IgD-negative memory B cell (primary cell): ENCODE data around the gene SDR42E2. TPM values are rescaled to one million over a fixed set of nuclear protein-coding genes. Genes with fewer than 3 reads are reported as not detected.
A peak's percentile ranks its signal among the peaks of the same experiment; 100 is the strongest.
"Not testable (repeated sequence)": the region's sequence is repeated elsewhere in the genome, so short reads cannot be mapped to it uniquely, and the experiment has no call there.

Source experiments
- H3K27ac Mint-ChIP-seq, 3 donors: one replicate each; pipeline ENCODE4 v1.8.0; 2020 to 2022; ENCODE audit warnings: mild to moderate bottlenecking in 3 of 3, mixed read lengths in 3 of 3, moderate library complexity in 1 of 3
- H3K27me3 Mint-ChIP-seq: one replicate; pipeline ENCODE4 v1.8.0; 2021; ENCODE audit warnings: mixed read lengths
- H3K36me3 Mint-ChIP-seq: one replicate; pipeline ENCODE4 v1.8.0; 2020; ENCODE audit warnings: mild to moderate bottlenecking, mixed read lengths
- H3K4me1 Mint-ChIP-seq, 3 donors: one replicate each; pipeline ENCODE4 v1.8.0; 2020 to 2022; ENCODE audit warnings: mixed read lengths in 3 of 3, mild to moderate bottlenecking in 1 of 3
- H3K4me3 Mint-ChIP-seq, 4 donors: one replicate each; pipeline ENCODE4 v1.8.0; 2020 to 2022; ENCODE audit warnings: mild to moderate bottlenecking in 4 of 4, mixed read lengths in 4 of 4, moderate library complexity in 3 of 4
- H3K9me3 Mint-ChIP-seq, 3 donors: one replicate each; pipeline ENCODE4 v1.8.0; 2020 to 2021; ENCODE audit warnings: mixed read lengths in 3 of 3, mild to moderate bottlenecking in 1 of 3
- polyA plus RNA-seq: library from polyadenylated mRNA; unstranded; fragments of 300-500 nt; fragmentation: Illumina TruSeq; gene quantifications from one replicate; pipeline ENCODE4 v1.2.3, GENCODE V29; 2021

The SDR42E2 gene
- polyA plus RNA-seq, 1 donor from 2014 or later, result 0.20 TPM

- H3K36me3 Mint-ChIP-seq, result no peaks in the 10 kb centered on the region
- H3K27me3 Mint-ChIP-seq, result peaks cover 18% of the 10 kb centered on the region
- no peak overlapping the region for H3K4me3 Mint-ChIP-seq
- peaks cover 0 to 2% (median 0%) of the 10 kb centered on the region in 3 donors for H3K4me1 Mint-ChIP-seq
- no peak overlapping the region for H3K27ac Mint-ChIP-seq
- no peaks in the 10 kb centered on the region for H3K9me3 Mint-ChIP-seq
Observed at GRCh38 chr16:22139732-22140131, 22.6 kb upstream of the SDR42E2 start.

- H3K4me1 Mint-ChIP-seq, result peaks cover 0 to 2% (median 0%) of the 10 kb centered on the region in 3 donors
- no peaks in the 10 kb centered on the region for H3K36me3 Mint-ChIP-seq
- peaks cover 15% of the 10 kb centered on the region for H3K27me3 Mint-ChIP-seq
- no peaks in the 10 kb centered on the region for H3K9me3 Mint-ChIP-seq
- H3K4me3 Mint-ChIP-seq, result no peak overlapping the region
- no peak overlapping the region for H3K27ac Mint-ChIP-seq
Observed at GRCh38 chr16:22141767-22142166, 20.5 kb upstream of the SDR42E2 start.

DNA sequence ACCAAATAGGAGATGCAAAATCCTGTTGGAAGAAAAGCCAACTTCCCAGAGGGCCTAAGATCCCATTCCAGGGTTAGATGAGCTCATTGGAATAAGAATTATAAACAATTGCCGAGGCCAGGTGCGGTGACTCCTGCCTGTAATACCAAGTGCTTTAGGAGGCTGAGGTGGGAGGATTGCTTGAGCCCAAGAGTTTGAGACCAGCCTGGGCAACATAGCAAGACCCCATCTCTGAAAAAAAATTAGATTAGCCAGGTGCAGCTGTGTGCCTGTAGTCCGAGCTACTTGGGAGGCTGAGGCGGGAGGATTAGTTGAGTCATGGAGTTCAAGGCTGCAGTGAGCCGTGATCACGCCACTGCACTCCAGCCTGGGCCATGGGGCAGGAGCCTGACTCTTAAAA lies 17.8 kb upstream of the SDR42E2 start:
- H3K36me3 Mint-ChIP-seq, result no peaks in the 10 kb centered on the region
- peaks cover 11% of the 10 kb centered on the region for H3K27me3 Mint-ChIP-seq
- no peaks in the 10 kb centered on the region for H3K9me3 Mint-ChIP-seq
- no peaks in the 10 kb centered on the region for H3K4me1 Mint-ChIP-seq
- no peak overlapping the region for H3K27ac Mint-ChIP-seq
- H3K4me3 Mint-ChIP-seq, result no peak overlapping the region

DNA sequence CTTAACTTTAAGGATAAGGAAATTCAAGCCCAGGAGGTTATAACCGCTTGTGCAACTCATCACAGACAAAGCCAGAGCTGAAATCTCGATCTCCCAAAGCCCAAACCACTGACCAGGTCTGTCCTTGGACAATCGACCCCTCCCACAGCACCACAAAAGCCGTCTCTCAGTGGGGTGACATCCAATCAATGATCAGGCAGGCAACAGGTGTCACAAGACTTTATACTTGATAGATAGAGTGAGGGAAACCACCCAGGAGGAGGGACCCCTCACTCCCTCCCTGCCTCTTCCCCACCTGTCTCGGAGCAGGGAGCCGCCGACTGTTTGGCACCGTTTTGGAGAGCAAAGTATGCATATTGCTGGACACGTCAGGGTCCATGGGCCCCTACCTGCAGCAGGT lies 14.5 kb upstream of the SDR42E2 start:
- Mint-ChIP-seq H3K27ac (no peak overlapping the region), H3K4me1 (no peaks in the 10 kb centered on the region), H3K4me3 (no peak overlapping the region), H3K36me3 (no peaks in the 10 kb centered on the region), H3K9me3 (no peaks in the 10 kb centered on the region), H3K27me3 (peaks cover 2% of the 10 kb centered on the region)

DNA sequence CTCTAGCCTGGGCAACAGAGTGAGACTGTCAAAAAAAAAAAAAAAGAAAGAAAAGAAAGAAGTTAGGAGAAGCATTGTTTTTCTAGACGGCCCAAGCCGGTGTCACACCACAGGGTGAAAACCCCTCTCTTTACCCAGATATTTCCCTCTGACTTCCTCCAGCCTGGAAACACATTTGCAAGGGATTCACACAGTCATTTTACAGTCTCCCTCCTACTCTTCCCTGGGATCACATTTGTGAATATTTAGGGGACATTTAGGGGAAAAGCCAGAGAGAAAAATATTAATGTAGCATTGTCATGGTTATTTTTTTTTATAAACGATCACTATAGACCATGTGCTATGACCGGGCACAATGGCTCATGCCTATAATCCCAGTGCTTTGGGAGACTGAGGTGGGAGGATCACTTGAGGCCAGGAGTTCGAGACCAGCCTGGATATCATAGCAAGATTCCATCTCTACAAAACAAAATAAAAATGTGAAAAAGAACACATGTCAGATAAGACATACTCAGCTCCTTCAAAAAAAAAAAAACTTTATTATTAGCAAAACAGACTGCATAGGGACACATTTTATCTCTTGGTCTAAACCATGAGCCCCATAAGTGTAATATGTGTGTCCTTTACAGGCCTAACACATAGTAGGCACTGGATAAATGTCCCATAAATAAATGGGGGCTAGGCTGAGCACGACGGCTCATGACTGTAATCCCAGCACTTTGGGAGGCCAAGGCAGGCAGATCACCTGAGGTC lies 10.9 kb upstream of the SDR42E2 start:
- Mint-ChIP-seq H3K27ac (no peak overlapping the region), H3K4me3 (no peak overlapping the region), H3K4me1 (peaks cover 0 to 1% (median 0%) of the 10 kb centered on the region in 3 donors), H3K9me3 (no peaks in the 10 kb centered on the region), H3K36me3 (no peaks in the 10 kb centered on the region), H3K27me3 (peaks cover 6% of the 10 kb centered on the region)

DNA sequence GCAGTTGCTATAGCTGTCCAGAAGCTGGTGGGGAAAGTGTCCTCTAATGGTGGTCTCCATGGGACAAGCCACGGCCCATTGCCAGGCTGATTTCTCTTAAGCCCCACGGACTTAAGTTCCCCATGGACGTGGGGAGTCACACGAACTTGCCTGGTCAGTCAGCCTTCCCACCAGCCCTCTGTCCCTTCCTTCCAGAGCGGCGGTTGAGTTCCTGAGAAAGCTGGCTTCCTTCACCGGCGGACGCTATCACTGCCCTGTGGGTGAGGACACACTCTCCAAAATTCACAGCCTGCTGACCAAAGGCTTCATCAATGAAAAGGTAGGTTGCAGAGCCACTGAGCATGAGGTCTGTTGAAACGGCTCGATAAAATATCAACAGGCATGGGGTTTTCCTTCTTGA lies 10.0 kb upstream of the SDR42E2 start:
- Mint-ChIP-seq H3K27me3 (peaks cover 6% of the 10 kb centered on the region), H3K36me3 (no peaks in the 10 kb centered on the region)

DNA sequence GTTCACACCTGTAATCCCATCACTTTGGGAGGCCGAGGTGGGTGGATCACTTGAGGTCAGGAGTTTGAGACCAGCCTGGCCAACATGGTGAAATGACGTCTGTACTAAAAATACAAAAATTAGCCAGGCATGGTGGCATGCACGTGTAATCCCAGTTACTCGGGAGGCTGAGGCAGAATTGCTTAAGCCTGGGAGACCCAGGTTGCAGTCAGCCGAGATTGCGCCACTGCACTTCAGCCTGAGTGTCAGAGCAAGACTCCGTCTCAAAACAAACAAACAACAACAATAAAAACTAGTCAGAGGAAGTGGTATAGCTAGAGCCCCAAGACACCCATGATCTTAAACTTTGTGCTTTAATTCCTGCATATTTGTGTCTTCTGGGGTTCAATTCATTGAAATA lies 9.2 kb upstream of the SDR42E2 start:
- not testable (repeated sequence) for H3K4me3 Mint-ChIP-seq, H3K27ac Mint-ChIP-seq, H3K4me1 Mint-ChIP-seq, H3K9me3 Mint-ChIP-seq, H3K27me3 Mint-ChIP-seq, H3K36me3 Mint-ChIP-seq

More for the DNA sequence above, 10.0 kb upstream of the SDR42E2 start:
- Mint-ChIP-seq H3K4me3 (no peak overlapping the region), H3K9me3 (no peaks in the 10 kb centered on the region), H3K27ac (no peak overlapping the region), H3K4me1 (peaks cover 0 to 2% (median 0%) of the 10 kb centered on the region in 3 donors)

DNA sequence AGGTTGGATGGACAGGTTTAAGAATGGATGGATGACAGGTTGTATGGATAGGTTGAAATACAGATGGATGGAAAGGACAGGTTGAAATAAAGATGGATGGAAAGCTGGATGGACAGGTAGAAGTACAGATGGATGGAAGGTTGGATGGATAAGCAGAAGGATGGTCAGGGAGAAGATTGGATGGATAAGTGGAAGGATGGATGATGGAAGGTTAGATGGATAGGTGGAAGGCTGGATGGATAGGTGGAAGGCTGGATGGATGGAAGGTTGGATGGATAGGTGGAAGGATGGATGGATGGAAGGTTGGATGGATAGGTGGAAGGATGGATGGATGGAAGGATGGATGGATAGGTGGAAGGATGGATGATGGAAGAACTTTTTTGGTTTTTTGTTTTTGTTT lies 905 bp upstream of the SDR42E2 start:
- Mint-ChIP-seq H3K4me1 (peaks cover 0 to 7% (median 3%) of the 10 kb centered on the region in 3 donors), H3K9me3 (peaks cover 0 to 3% (median 0%) of the 10 kb centered on the region in 3 donors), H3K27me3 (peaks cover 8% of the 10 kb centered on the region), H3K27ac (no peak overlapping the region), H3K4me3 (peak overlapping the region in 2 of 4 donors; percentile 40 to 57), H3K36me3 (peaks cover 4% of the 10 kb centered on the region)

- H3K27me3 Mint-ChIP-seq, result peaks cover 8% of the 10 kb centered on the region
- no peak overlapping the region for H3K4me3 Mint-ChIP-seq
- H3K27ac Mint-ChIP-seq, result peak overlapping the region in 1 of 3 donors; percentile 62
- peaks cover 0 to 6% (median 3%) of the 10 kb centered on the region in 3 donors for H3K4me1 Mint-ChIP-seq
- H3K9me3 Mint-ChIP-seq, result peaks cover 0 to 3% (median 0%) of the 10 kb centered on the region in 3 donors
- H3K36me3 Mint-ChIP-seq, result peaks cover 4% of the 10 kb centered on the region
Observed at GRCh38 chr16:22162656-22163009, 327 bp downstream of the SDR42E2 start.

DNA sequence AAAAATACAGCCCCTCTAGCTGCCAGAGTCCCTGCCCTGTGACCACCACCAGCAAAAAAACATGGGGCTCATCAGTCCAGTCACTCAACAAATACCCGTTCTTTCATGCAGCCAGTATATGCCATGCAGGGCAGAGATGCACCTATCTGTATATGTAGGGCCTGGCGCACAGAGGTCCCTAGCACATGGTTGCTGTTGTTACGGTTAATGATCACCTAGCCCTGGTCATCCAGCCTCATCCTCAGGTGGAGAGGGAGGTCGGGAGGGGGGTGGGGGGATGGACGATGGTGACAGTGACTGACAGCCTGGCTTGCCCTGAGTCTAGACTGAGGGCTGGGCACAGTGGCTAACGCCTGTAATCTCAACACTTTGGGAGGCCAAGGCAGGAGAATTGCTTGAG lies 1.5 kb downstream of the SDR42E2 start:
- H3K36me3 Mint-ChIP-seq, result peaks cover 4% of the 10 kb centered on the region
- peaks cover 8% of the 10 kb centered on the region for H3K27me3 Mint-ChIP-seq
- no peak overlapping the region for H3K4me3 Mint-ChIP-seq
- H3K9me3 Mint-ChIP-seq, result peaks cover 0 to 3% (median 0%) of the 10 kb centered on the region in 3 donors
- no peak overlapping the region for H3K27ac Mint-ChIP-seq
- peaks cover 0 to 6% (median 3%) of the 10 kb centered on the region in 3 donors for H3K4me1 Mint-ChIP-seq

GRCh38 chr16:22164482-22164881 lies 2.2 kb downstream of the SDR42E2 start:
- peaks cover 0 to 3% (median 0%) of the 10 kb centered on the region in 3 donors for H3K9me3 Mint-ChIP-seq
- peak overlapping the region in 1 of 4 donors; percentile 57 for H3K4me3 Mint-ChIP-seq
- no peak overlapping the region for H3K27ac Mint-ChIP-seq
- peaks cover 0 to 6% (median 3%) of the 10 kb centered on the region in 3 donors for H3K4me1 Mint-ChIP-seq
- peaks cover 4% of the 10 kb centered on the region for H3K36me3 Mint-ChIP-seq
- H3K27me3 Mint-ChIP-seq, result peaks cover 6% of the 10 kb centered on the region

- Mint-ChIP-seq H3K9me3 (peaks cover 0 to 3% (median 0%) of the 10 kb centered on the region in 3 donors), H3K27ac (no peak overlapping the region), H3K36me3 (peaks cover 4% of the 10 kb centered on the region), H3K4me3 (no peak overlapping the region), H3K27me3 (peaks cover 6% of the 10 kb centered on the region), H3K4me1 (peaks cover 0 to 6% (median 5%) of the 10 kb centered on the region in 3 donors)
Observed at GRCh38 chr16:22165508-22166285, 3.4 kb downstream of the SDR42E2 start.

DNA sequence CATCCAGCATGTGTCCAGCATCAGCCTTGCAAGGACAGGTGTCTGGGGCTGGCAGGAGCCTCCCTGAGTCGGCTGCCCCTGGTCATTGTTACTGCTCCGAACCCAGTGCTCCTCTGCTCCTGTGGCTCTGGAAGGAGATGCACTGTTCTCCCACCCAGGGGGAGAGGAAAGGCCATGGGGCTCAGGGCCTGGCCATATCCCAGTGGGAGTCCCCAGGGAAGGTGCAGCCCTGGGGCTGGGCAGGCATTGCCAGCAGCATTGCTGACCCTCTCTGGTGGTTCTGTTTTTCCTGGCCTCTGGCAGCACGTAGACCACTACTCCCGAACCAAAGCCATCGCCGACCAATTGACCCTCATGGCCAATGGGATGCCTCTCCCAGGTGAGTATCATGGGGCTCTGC lies 9.6 kb downstream of the SDR42E2 start:
- H3K4me3 Mint-ChIP-seq, result no peak overlapping the region
- peaks cover 0 to 7% (median 4%) of the 10 kb centered on the region in 3 donors for H3K4me1 Mint-ChIP-seq
- H3K27ac Mint-ChIP-seq, result no peak overlapping the region
- peaks cover 1% of the 10 kb centered on the region for H3K36me3 Mint-ChIP-seq
- H3K9me3 Mint-ChIP-seq, result no peaks in the 10 kb centered on the region
- no peaks in the 10 kb centered on the region for H3K27me3 Mint-ChIP-seq

DNA sequence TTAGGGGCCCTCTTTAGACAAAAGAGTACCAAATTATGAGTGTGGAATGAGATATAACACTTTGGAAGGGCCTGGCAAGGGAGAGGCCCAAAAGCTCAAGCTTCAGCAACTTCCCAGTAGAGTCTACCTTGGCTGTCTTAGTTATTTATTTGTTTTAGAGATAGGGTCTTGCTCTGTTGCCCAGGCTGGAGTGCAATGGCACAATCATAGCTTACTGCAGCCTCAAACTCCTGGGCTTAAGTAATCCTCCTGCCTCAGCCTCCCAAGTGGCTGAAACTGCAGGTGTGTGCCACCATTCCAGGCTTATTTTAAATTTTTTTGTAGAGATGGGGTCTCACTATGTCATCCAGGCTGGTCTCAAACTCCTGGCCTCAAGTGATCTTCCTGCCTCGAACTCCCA lies 10.3 kb downstream of the SDR42E2 start:
- not testable (repeated sequence) for H3K27me3 Mint-ChIP-seq, H3K4me3 Mint-ChIP-seq, H3K36me3 Mint-ChIP-seq, H3K27ac Mint-ChIP-seq, H3K9me3 Mint-ChIP-seq, H3K4me1 Mint-ChIP-seq

GRCh38 chr16:22174642-22175041 lies 12.3 kb downstream of the SDR42E2 start:
- Mint-ChIP-seq H3K9me3 (no peaks in the 10 kb centered on the region), H3K27me3 (no peaks in the 10 kb centered on the region), H3K36me3 (peaks cover 1% of the 10 kb centered on the region), H3K4me1 (peaks cover 0 to 7% (median 4%) of the 10 kb centered on the region in 3 donors), H3K27ac (peak overlapping the region in 1 of 3 donors; percentile 46), H3K4me3 (peak overlapping the region in 1 of 4 donors; percentile 76)
